Osteocyte (in vitro differentiated cells): ENCODE measurements around the gene TXNRD2. TPM values are rescaled to one million over a fixed set of nuclear protein-coding genes. Genes with fewer than 3 reads are reported as not detected.

Experiments used
- DNase-seq: peaks from one replicate; pipeline ENCODE4 v3.0.0; 2021; ENCODE audit warnings: mixed read lengths; ENCODE audit not compliant: unreplicated experiment; ENCODE audit errors: extremely low spot score
- H3K27ac Mint-ChIP-seq: one replicate; pipeline ENCODE4 v1.8.0; 2021; ENCODE audit warnings: mild to moderate bottlenecking, mixed read lengths; ENCODE audit not compliant: unreplicated experiment
- H3K27me3 Mint-ChIP-seq: one replicate; pipeline ENCODE4 v1.8.0; 2021; ENCODE audit warnings: mixed read lengths; ENCODE audit not compliant: unreplicated experiment
- H3K36me3 Mint-ChIP-seq: one replicate; pipeline ENCODE4 v1.8.0; 2021; ENCODE audit warnings: mixed read lengths; ENCODE audit not compliant: unreplicated experiment
- H3K4me1 Mint-ChIP-seq: one replicate; pipeline ENCODE4 v1.8.0; 2021; ENCODE audit warnings: mixed read lengths; ENCODE audit not compliant: unreplicated experiment
- H3K4me3 Mint-ChIP-seq: one replicate; pipeline ENCODE4 v1.8.0; 2021; ENCODE audit warnings: mild to moderate bottlenecking, moderate library complexity, mixed read lengths; ENCODE audit not compliant: unreplicated experiment
- H3K9me3 Mint-ChIP-seq: one replicate; pipeline ENCODE4 v1.8.0; 2021; ENCODE audit warnings: mixed read lengths; ENCODE audit not compliant: unreplicated experiment
- total RNA-seq: library from RNA; stranded (reverse); gene quantifications from 2 replicates; pipeline ENCODE4 v1.2.1, GENCODE V29; 2021
- TF ChIP-seq, protein P1 (sequence below): fragments of 200-600 bp; sonication (generic); IDR thresholded peaks from 2 replicates; pipeline ENCODE4 v1.5.0; 2021; ENCODE audit warnings: antibody characterized with exemption, mild to moderate bottlenecking, moderate library complexity

The TXNRD2 gene
- total RNA-seq, 1 donor from 2014 or later, result 12.6 TPM

- TF ChIP-seq, protein P1, sequence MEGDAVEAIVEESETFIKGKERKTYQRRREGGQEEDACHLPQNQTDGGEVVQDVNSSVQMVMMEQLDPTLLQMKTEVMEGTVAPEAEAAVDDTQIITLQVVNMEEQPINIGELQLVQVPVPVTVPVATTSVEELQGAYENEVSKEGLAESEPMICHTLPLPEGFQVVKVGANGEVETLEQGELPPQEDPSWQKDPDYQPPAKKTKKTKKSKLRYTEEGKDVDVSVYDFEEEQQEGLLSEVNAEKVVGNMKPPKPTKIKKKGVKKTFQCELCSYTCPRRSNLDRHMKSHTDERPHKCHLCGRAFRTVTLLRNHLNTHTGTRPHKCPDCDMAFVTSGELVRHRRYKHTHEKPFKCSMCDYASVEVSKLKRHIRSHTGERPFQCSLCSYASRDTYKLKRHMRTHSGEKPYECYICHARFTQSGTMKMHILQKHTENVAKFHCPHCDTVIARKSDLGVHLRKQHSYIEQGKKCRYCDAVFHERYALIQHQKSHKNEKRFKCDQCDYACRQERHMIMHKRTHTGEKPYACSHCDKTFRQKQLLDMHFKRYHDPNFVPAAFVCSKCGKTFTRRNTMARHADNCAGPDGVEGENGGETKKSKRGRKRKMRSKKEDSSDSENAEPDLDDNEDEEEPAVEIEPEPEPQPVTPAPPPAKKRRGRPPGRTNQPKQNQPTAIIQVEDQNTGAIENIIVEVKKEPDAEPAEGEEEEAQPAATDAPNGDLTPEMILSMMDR, result no peak
- Mint-ChIP-seq H3K27me3 (no peaks in the 10 kb centered on the region), H3K4me1 (peaks cover 13% of the 10 kb centered on the region), H3K27ac (no peak overlapping the region), H3K36me3 (peaks cover 8% of the 10 kb centered on the region), H3K4me3 (no peak overlapping the region), H3K9me3 (no peaks in the 10 kb centered on the region)
- no peak for DNase-seq
These were observed 40.6 kb upstream of the TXNRD2 start for GRCh38 chr22:19981961-19982920.

DNA sequence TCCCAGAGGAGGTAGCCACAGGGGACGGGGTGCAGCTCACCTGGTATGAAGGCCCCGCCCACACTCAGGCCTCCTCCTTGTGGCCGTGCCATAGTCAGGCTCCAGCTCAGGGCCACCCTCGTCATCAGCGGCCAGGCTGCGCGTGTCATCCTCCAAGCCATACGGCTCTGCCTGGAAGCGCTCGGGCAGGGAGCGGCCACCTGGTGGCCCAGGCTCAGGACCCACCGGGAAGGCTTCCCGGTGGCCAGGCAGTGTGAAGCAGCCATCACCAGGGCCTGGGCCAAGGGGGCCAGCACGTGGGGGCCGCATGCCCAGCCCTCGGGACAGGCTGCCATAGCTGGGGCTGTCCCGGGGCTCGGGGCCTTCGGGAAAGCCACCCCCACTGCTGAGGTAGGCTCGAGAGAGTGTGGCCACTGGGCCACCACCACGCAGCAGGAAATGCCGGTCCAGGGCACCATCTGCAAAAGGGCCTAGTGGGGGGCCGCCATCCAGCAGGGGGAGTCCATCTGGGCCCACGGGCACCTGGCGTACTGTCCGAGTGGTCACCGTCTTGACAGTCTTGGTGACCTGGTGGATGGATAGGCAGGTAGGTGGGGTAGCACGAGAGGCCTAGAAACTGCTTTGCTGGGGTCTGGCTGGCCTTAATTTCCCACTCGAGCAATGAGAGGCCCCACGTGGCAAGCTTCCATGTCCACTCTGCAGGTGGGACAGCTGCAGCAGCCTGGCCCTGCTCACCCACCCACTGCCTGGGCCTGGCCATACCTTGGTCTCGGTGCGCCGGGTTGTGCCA is 39.7 kb upstream of the TXNRD2 start:
- Mint-ChIP-seq H3K9me3 (no peaks in the 10 kb centered on the region), H3K27me3 (no peaks in the 10 kb centered on the region), H3K27ac (no peak overlapping the region), H3K36me3 (peaks cover 8% of the 10 kb centered on the region), H3K4me3 (no peak overlapping the region), H3K4me1 (peaks cover 13% of the 10 kb centered on the region)
- no peak for DNase-seq
- TF ChIP-seq, protein P1, result no peak

DNA sequence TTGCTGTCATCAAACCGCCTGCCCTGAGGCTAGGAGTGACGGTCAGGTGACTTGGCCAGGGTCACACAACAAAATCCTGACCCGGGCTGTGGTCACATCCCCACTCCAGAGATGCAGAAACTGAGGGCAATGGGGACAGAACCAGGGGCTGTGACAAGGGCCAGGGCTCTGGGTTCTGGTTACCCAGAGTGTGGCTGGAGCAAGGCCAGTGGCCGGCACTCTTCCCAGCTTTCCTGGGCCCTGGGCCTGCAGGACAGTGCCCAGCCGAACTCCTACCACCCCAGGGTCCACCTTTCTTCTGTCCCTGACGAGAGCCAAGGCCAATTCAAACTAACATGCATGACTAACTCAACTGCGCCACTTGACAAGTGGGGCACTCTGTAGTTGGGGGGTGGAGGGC is 39.1 kb upstream of the TXNRD2 start:
- Mint-ChIP-seq H3K4me3 (no peak overlapping the region), H3K27me3 (no peaks in the 10 kb centered on the region), H3K9me3 (no peaks in the 10 kb centered on the region), H3K36me3 (peaks cover 8% of the 10 kb centered on the region), H3K27ac (no peak overlapping the region), H3K4me1 (peaks cover 10% of the 10 kb centered on the region)
- no peak for DNase-seq
- TF ChIP-seq, protein P1, result no peak

- Mint-ChIP-seq H3K4me1 (peaks cover 11% of the 10 kb centered on the region), H3K27me3 (no peaks in the 10 kb centered on the region)
These were observed 38.3 kb upstream of the TXNRD2 start for GRCh38 chr22:19979712-19980493.

More at GRCh38 chr22:19979712-19980493, 38.3 kb upstream of the TXNRD2 start:
- Mint-ChIP-seq H3K36me3 (peaks cover 8% of the 10 kb centered on the region), H3K27ac (no peak overlapping the region), H3K4me3 (no peak overlapping the region), H3K9me3 (no peaks in the 10 kb centered on the region)
- TF ChIP-seq, protein P1, result no peak
- no peak for DNase-seq
